ENCODE measurements around the gene NEIL1. TPM values are rescaled to one million over a fixed set of nuclear protein-coding genes. Genes with fewer than 3 reads are reported as not detected.
"Not testable (repeated sequence)": the region's sequence is repeated elsewhere in the genome, so short reads cannot be mapped to it uniquely, and the experiment has no call there.

NEIL1 gene
- total RNA-seq, 1 donor from 2014 or later, result 12.7 TPM

DNA sequence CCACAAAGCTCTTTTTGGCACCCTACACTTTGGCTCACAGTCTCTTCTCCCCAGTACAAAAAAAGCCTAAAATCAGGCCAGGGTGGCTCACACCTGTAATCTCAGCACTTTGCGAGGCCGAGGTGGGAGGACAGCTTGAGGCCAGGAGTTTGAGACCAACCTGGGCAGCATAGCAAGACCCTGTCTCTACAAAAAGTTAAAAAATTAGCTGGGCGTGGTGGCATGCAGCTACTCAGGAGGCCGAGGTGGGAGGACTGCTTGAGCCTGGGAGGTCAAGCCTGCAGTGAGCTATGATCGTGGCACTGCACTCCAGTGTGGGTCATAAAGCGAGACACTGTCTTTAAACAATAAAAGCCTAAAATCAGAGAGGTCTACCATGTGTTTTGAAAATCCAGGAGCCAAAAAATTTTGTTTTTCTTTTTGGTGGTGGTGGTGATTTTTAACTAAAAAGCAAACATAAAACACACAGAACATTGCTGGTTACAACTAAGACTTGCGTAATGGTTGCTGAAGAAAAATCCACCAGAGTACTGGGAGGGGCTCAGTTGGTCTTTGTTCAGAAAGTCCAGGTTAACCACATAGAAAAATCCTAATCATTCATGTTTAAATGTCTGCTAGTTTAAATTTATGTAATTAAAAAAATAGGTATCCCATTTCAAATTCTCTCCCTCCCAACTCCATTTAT, 23.2 kb downstream of the NEIL1 start:
- intact Hi-C loops (cut with micrococcal nuclease), result loop anchor here (2.0 to 10.0 kb wide), 5 partner anchors 209 to 829 kb away; partner anchors contain the start of genes ARID3B, FBXO22, PPCDC and PTPN9

DNA sequence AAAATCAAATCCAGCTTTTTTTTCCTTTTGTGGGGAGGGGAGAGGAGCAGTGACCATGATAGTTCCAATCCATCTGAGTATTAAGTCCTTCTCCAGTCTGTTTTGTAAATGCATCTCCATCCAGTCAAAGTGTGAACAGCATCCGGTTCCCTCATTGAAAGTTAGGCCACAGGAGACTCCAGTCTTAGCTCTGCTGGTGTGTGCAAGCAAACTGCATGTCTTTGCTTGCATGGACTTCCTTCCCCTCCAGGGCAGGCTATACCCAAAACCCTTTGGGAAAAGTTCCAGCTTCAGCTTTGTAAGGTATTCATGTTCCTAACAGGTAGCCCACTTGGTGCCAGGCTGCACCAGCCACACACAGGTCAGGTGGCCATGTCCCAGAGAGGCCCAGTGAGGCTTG, 24.6 kb downstream of the NEIL1 start:
- intact Hi-C loops (cut with micrococcal nuclease), result no loop called here

DNA sequence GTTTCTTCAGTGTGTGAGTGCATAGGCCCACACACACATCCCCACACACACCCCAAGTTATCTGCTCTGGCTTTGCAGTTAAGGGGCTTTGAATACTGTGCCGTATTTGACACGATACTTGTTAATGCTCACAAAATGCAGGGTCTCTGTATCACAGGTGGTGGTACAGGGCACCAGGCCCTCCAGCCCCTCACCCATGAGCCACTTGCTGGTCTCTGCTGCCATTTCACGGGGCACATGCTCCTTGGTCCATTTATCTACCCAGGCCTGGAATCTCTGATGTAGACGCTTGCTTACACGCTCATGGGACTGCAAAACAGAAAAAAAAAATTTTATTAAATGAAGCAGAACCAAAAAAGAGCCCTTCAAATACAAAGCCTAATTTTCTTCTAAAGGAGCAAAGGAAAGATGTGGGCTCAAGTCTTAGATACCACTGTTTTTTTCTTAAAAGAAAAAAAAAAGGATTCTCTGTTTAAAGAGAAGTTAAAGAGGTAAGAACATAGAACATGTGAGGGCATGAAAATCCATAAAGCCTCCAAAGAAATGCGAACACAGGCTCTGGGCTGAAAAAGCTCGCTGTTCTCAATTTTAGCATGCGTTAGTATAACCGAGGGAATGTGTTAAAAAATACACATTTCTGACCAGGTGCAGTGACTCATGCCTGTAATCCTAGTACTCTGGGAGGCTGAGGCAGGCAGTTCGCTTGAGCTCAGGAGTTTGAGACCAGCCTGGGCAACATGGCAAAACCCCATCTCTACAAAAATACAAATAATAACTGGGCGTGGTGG, 25.3 kb downstream of the NEIL1 start:
- intact Hi-C loops (cut with micrococcal nuclease), result no loop called here

DNA sequence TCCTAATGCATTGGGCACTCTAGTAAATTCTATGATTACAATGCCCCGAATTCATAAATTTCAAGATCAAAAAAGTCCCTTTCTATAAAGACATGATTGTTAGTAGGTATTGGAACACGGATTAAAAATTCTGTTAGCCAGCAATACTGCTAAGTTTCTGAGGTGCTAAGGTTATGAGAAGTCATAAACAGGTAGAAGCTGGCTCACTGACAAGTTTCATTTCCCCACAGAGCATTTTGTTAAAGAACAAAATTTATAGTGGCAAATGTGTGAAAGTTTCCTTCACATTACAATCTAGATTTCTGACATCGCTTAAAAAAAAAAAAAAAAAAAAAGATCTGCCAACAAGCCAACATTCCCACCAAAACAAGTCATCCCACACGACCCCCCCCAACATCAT, 33.9 kb downstream of the NEIL1 start:
- intact Hi-C loops (cut with micrococcal nuclease), result no loop called here

DNA sequence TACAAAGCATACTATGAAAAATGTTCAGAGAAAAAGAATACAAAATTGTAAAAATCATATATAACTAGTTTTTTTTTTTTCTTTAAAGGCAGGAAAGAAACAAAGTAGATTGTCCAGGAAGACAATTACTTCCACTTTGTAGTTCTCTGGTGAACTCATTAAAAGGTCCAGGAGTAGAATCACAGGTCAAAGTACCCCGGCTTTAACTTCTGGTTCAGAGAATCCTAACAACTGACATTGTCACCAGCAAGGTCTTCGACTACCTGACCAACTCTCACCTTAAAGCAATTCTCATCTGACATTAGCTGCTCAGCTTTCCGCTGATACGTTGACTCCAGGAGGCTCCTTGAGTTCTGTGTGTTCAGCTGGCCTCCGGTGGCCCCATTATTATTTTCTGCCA, 37.1 kb downstream of the NEIL1 start:
- intact Hi-C loops (cut with micrococcal nuclease), result not testable (repeated sequence)

DNA sequence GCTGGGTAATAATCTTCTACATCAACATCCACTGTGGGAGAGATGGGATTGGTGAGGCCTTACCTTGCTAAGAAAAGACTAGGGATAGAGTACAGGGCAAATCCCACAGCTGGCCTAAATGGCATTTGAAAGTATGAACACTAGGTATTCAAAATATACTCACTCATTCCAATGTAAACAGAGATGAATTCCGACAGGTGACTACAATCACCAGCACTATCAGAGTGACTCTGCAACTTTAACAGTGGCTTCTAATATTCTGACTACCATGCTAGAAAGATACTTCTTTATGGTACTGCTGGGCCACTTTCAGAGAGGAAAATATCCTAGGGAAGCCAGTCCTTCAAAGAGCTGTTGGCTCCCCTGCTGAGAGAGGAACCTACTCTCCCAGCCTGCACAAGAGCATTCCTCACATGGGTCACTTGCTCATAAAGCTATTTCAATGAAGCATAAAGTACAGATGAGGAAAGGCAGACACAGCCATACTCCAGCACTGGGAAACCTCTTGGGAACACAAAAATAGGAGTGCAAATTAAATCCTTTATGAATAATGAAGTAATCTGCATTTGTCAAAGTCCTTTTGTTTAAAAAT, 43.0 kb downstream of the NEIL1 start:
- intact Hi-C loops (cut with micrococcal nuclease), result no loop called here

DNA sequence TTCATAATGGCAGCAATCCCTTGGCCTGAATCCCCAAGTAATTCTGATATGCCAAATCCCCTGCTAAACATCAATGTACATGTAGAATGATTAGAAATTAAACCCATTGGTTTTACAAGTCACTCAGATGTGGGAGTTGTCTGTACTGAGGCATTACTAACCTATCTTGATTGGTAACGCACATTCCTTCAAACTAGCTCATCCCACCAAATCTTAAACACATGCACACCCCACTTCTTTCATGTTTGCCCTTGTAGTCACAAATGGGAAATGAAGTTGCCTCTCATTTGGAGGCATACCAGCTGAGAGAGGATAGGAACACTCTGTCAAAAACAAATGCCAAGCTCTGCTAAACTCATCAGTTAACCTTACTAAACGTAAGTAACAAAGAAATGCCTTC, 50.7 kb downstream of the NEIL1 start:
- intact Hi-C loops (cut with micrococcal nuclease), result no loop called here

DNA sequence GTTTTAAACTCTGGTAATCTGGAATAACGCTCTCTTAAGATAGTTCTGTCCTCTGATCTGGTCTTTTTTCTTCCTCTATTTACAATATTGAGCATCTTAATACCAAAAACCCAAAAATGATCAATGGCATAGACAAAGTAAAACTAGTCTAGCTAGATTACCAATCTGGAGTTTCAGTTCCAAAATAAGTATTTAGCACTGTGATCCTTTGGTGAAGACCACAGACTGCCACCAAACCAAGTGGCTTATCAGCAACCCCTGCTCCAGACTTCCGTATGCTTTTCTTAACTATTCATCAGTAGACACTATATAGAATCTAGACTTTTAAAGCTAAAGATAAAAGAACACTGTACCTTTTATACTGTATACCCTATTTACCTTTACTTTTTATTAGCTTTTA, 57.1 kb downstream of the NEIL1 start:
- intact Hi-C loops (cut with micrococcal nuclease), result no loop called here

Other genes with a start within 250 kb of the NEIL1 start
- gene C15orf39, start 145.2 kb upstream of the NEIL1 start, total RNA-seq, result 117 and 122 TPM in 2 replicates
- gene GOLGA6C, start 88.7 kb upstream of the NEIL1 start, total RNA-seq, result not detected in 2 replicates
- gene GOLGA6D, start 64.2 kb upstream of the NEIL1 start, total RNA-seq, result not detected in 2 replicates
- gene COMMD4, start 11.0 kb upstream of the NEIL1 start, total RNA-seq, result 81.9 and 87.3 TPM in 2 replicates
- 262 and 270 TPM in 2 replicates for gene MAN2C1, start 21.6 kb downstream of the NEIL1 start, total RNA-seq
- 110 and 117 TPM in 2 replicates for gene SIN3A, start 104.7 kb downstream of the NEIL1 start, total RNA-seq
- gene PTPN9, start 232.3 kb downstream of the NEIL1 start, total RNA-seq, result 40.8 and 41.3 TPM in 2 replicates

Measured in T-helper 1 cell treated with Interleukin-12 subunit alpha and Interleukin-12 subunit beta and Interleukin-4 antibody, amounts not matched to agents 30 ng/mL and 1 ng/mL, for 36 hours (primary cell).